Kidney (tissue), 22 donors: ENCODE data around the gene GPR180. TPM values are rescaled to one million over a fixed set of nuclear protein-coding genes. Genes with fewer than 3 reads are reported as not detected.
A peak's percentile ranks its signal among the peaks of the same experiment; 100 is the strongest.

Source experiments
- DNase-seq, 5 donors: peaks; one replicate each; pipeline ENCODE4 v3.0.0-alpha.2; 2013 to 2020
- FAIRE-seq: peaks from 2 replicates; lab custom pipeline; 2012; peaks lifted over from hg19 to GRCh38; lab: Jason Lieb, UNC
- H3K27ac ChIP-seq, 2 donors: one replicate each; pipeline ENCODE4 v1.7.0; 2013; ENCODE audit warnings: low read depth in 2 of 2, low read length in 2 of 2, inconsistent platforms in 1 of 2
- H3K27me3 ChIP-seq: one replicate; pipeline ENCODE4 v1.7.1; 2013; ENCODE audit warnings: low read length, inconsistent platforms; ENCODE audit not compliant: control insufficient read depth, insufficient read depth
- H3K36me3 ChIP-seq, 3 donors: one replicate each; pipeline versions ENCODE4 v1.7.0 to v1.7.1; 2013; ENCODE audit warnings: low read length in 3 of 3, control low read depth in 1 of 3, inconsistent platforms in 1 of 3; ENCODE audit not compliant: insufficient read depth in 3 of 3, control insufficient read depth in 2 of 3
- H3K4me1 ChIP-seq, 3 donors: one replicate each; pipeline versions ENCODE4 v1.7.0 to v1.7.1; 2013; ENCODE audit warnings: low read length in 3 of 3, inconsistent platforms in 1 of 3, low read depth in 1 of 3; ENCODE audit not compliant: control insufficient read depth in 2 of 3, insufficient read depth in 2 of 3
- H3K4me3 ChIP-seq, 3 donors: one replicate each; pipeline versions ENCODE4 v1.7.0 to v1.8.1; 2013; ENCODE audit warnings: low read length in 3 of 3, control low read depth in 1 of 3, inconsistent platforms in 1 of 3
- H3K9ac ChIP-seq, 3 donors: one replicate each; pipeline versions ENCODE4 v1.7.0 to v1.7.1; 2013; ENCODE audit warnings: low read length in 3 of 3, control low read depth in 1 of 3, inconsistent platforms in 1 of 3
- H3K9me3 ChIP-seq, 3 donors: one replicate each; pipeline versions ENCODE4 v1.7.0 to v1.7.1; 2013; ENCODE audit warnings: low read length in 3 of 3, control low read depth in 1 of 3, inconsistent platforms in 1 of 3; ENCODE audit not compliant: control insufficient read depth in 2 of 3, insufficient read depth in 1 of 3
- CTCF ChIP-seq: IDR thresholded peaks from 3 replicates; pipeline ENCODE4 v1.5.1; 2012; ENCODE audit warnings: mild to moderate bottlenecking, moderate library complexity, borderline replicate concordance; ENCODE audit not compliant: insufficient read depth; ENCODE audit errors: extremely low read depth
- intact Hi-C: fragments of 100-400 bp; cut with DNase I; formaldehyde crosslinking; loops from one replicate; pipeline ENCODE4 v1.11.1; 2022
- long read RNA-seq, 10 donors: library from polyadenylated mRNA in 1 of 10; unstranded in 1 of 10; transcript quantifications; one replicate each; pipeline ENCODE4 v2.0.0 and lab custom pipeline, GENCODE V29; 2021 to 2026
- polyA plus RNA-seq: library from polyadenylated mRNA; stranded (reverse); fragments of 350-450 nt; fragmentation: Illumina TruSeq; extraction: RNeasy Lipid Tissue Mini Kit (QIAGEN cat#74804); gene quantifications from one replicate; pipeline ENCODE4 v1.2.3, GENCODE V29; 2014; ENCODE audit warnings: low read depth, low replicate concordance; ENCODE audit not compliant: insufficient read depth
- total RNA-seq: library from RNA; stranded (reverse); fragmentation: NEBNext Ultra II Directional; extraction: Animal tissue kit (Norgen Biotek cat#: 25700); gene quantifications from one replicate; pipeline ENCODE4 v1.2.1, GENCODE V29; 2021
- donor health status: control.
- donor health status: control.
- donor health status: control.
- donor health status: control.
- donor health status: control.
- donor health status: DM: yes; HTN: yes; CAD: no.
- donor health status: Normal renal cell carcinoma (clear cell type).

The GPR180 gene
- total RNA-seq (5.2 TPM), polyA plus RNA-seq (1.8 TPM)
- long read RNA-seq, donor 1, full-length matches to known transcripts = 5 of 5 reads
- long read RNA-seq, donor 1, partial matches to known transcripts = 0 of 5 reads
- long read RNA-seq, donor 1, other reads (novel, unspliced or antisense) = 0 of 5 reads
- long read RNA-seq, donor 2, full-length matches to known transcripts = 3 of 3 reads
- long read RNA-seq, donor 2, partial matches to known transcripts = 0 of 3 reads
- long read RNA-seq, donor 2, other reads (novel, unspliced or antisense) = 0 of 3 reads
- long read RNA-seq, donor 3, full-length matches to known transcripts = 3 of 3 reads
- long read RNA-seq, donor 3, partial matches to known transcripts = 0 of 3 reads
- long read RNA-seq, donor 3, other reads (novel, unspliced or antisense) = 0 of 3 reads
- long read RNA-seq, donor 4, full-length matches to known transcripts = 1 of 1 reads
- long read RNA-seq, donor 4, partial matches to known transcripts = 0 of 1 reads
- long read RNA-seq, donor 4, other reads (novel, unspliced or antisense) = 0 of 1 reads
- long read RNA-seq, donor 5 = 0 reads
- long read RNA-seq, donor 6, full-length matches to known transcripts = 7 of 7 reads
- long read RNA-seq, donor 6, partial matches to known transcripts = 0 of 7 reads
- long read RNA-seq, donor 6, other reads (novel, unspliced or antisense) = 0 of 7 reads
- long read RNA-seq, donor 7, full-length matches to known transcripts = 7 of 14 reads
- long read RNA-seq, donor 7, partial matches to known transcripts = 1 of 14 reads
- long read RNA-seq, donor 7, other reads (novel, unspliced or antisense) = 6 of 14 reads
- long read RNA-seq, donor 8, full-length matches to known transcripts = 4 of 4 reads
- long read RNA-seq, donor 8, partial matches to known transcripts = 0 of 4 reads
- long read RNA-seq, donor 8, other reads (novel, unspliced or antisense) = 0 of 4 reads
- long read RNA-seq, donor 9, full-length matches to known transcripts = 3 of 3 reads
- long read RNA-seq, donor 9, partial matches to known transcripts = 0 of 3 reads
- long read RNA-seq, donor 9, other reads (novel, unspliced or antisense) = 0 of 3 reads
- long read RNA-seq, donor 10, full-length matches to known transcripts = 1 of 1 reads
- long read RNA-seq, donor 10, partial matches to known transcripts = 0 of 1 reads
- long read RNA-seq, donor 10, other reads (novel, unspliced or antisense) = 0 of 1 reads

- peak within 1 kb of the TSS; percentile 34 to 65 for H3K27ac ChIP-seq
- peak within 1 kb of the TSS; percentile 65 to 88 (median 85) for H3K4me3 ChIP-seq
- FAIRE-seq = peak; percentile 83
- no peaks in the 10 kb centered on the region for H3K27me3 ChIP-seq
- peaks cover 0 to 3% (median under 1%) of the 10 kb centered on the region in 3 donors for H3K36me3 ChIP-seq
- H3K9ac ChIP-seq = peak within 1 kb of the TSS; percentile 61 to 93 (median 78)
- no peak for TF ChIP-seq CTCF
- DNase-seq = peak; percentile 98 to 100 (median 98)
- intact Hi-C loops = no loop called here
- H3K4me1 ChIP-seq = peaks cover 2 to 4% (median 3%) of the 10 kb centered on the region in 3 donors
- H3K9me3 ChIP-seq = no peaks in the 10 kb centered on the region
These were observed at the start of gene GPR180 for GRCh38 chr13:94601446-94602431. Gene GPR180 (plus strand): TSS chr13:94601857. CDS start chr13:94601928, 71 bp downstream.

GRCh38 chr13:94552095-94552494 is 49.6 kb upstream of the GPR180 start:
- no peak overlapping the region for H3K4me3 ChIP-seq
- TF ChIP-seq CTCF = no peak
- H3K27me3 ChIP-seq = no peaks in the 10 kb centered on the region
- H3K36me3 ChIP-seq = no peaks in the 10 kb centered on the region
- intact Hi-C loops = no loop called here
- no peak for FAIRE-seq
- peaks cover 0 to 5% (median 3%) of the 10 kb centered on the region in 3 donors for H3K4me1 ChIP-seq
- no peak overlapping the region for H3K9ac ChIP-seq
- H3K27ac ChIP-seq = no peak overlapping the region
- no peak for DNase-seq
- no peaks in the 10 kb centered on the region for H3K9me3 ChIP-seq

- Histone ChIP-seq H3K36me3 (no peaks in the 10 kb centered on the region), H3K4me3 (no peak overlapping the region), H3K27ac (no peak overlapping the region), H3K9ac (no peak overlapping the region), H3K27me3 (no peaks in the 10 kb centered on the region), H3K4me1 (peaks cover 0 to 3% (median 0%) of the 10 kb centered on the region in 3 donors), H3K9me3 (no peaks in the 10 kb centered on the region)
- intact Hi-C loops = no loop called here
- no peak for FAIRE-seq
- DNase-seq = no peak
- no peak for TF ChIP-seq CTCF
These were observed 47.9 kb upstream of the GPR180 start for GRCh38 chr13:94553766-94554165.
